H9 (cell line): ENCODE measurements around the gene CHCHD6. TPM values are rescaled to one million over a fixed set of nuclear protein-coding genes. Genes with fewer than 3 reads are reported as not detected.

ENCODE experiments used
- DNase-seq: peaks from one replicate; pipeline ENCODE4 v3.0.0-alpha.2; 2017
- H2AFZ ChIP-seq: one replicate; pipeline ENCODE4 v1.6.1; 2013; ENCODE audit warnings: mild to moderate bottlenecking, low read length, control low read depth, moderate library complexity
- H2AK5ac ChIP-seq: 2 replicates; pipeline ENCODE4 v1.6.1; 2013; ENCODE audit warnings: low read length, control low read depth, mixed read lengths; ENCODE audit not compliant: insufficient read length
- H2BK120ac ChIP-seq: one replicate; pipeline ENCODE4 v1.6.1; 2013; ENCODE audit warnings: low read depth, mild to moderate bottlenecking, low read length, control low read depth, inconsistent platforms; ENCODE audit not compliant: poor library complexity, severe bottlenecking
- H2BK12ac ChIP-seq: 2 replicates; pipeline ENCODE4 v1.6.1; 2013; ENCODE audit warnings: low read length, control low read depth, mixed read lengths, low read depth; ENCODE audit not compliant: insufficient read length
- H2BK15ac ChIP-seq: 2 replicates; pipeline ENCODE4 v1.6.1; 2013; ENCODE audit warnings: low read depth, low read length, control low read depth
- H2BK20ac ChIP-seq: one replicate; pipeline ENCODE4 v1.6.1; 2013; ENCODE audit warnings: low read depth, mild to moderate bottlenecking, low read length, control low read depth, inconsistent platforms; ENCODE audit not compliant: poor library complexity, severe bottlenecking
- H2BK5ac ChIP-seq: 2 replicates; pipeline ENCODE4 v1.6.1; 2013; ENCODE audit warnings: low read length, control low read depth, mixed read lengths; ENCODE audit not compliant: insufficient read length
- H3K14ac ChIP-seq: 2 replicates; pipeline ENCODE4 v1.6.1; 2013; ENCODE audit warnings: low read length, control low read depth; ENCODE audit not compliant: insufficient read depth
- H3K18ac ChIP-seq: 2 replicates; pipeline ENCODE4 v1.6.1; 2013; ENCODE audit warnings: low read depth, mild to moderate bottlenecking, mixed read lengths, low read length, control low read depth; ENCODE audit not compliant: insufficient read length
- H3K23ac ChIP-seq: 2 replicates; pipeline ENCODE4 v1.6.1; 2013; ENCODE audit warnings: low read length, control low read depth, mixed read lengths, low read depth; ENCODE audit not compliant: insufficient read length
- H3K23me2 ChIP-seq: 2 replicates; pipeline ENCODE4 v1.6.1; 2013; ENCODE audit warnings: low read depth, mild to moderate bottlenecking, mixed read lengths, low read length, control low read depth; ENCODE audit not compliant: insufficient read length, poor library complexity, severe bottlenecking
- H3K27ac ChIP-seq: 2 replicates; pipeline ENCODE4 v1.5.1; 2013; ENCODE audit warnings: low read length, control low read depth, mixed read lengths, low read depth; ENCODE audit not compliant: insufficient read length
- H3K27me3 ChIP-seq: 2 replicates; pipeline ENCODE4 v1.6.1; 2013; ENCODE audit warnings: low read length, control low read depth, inconsistent platforms; ENCODE audit not compliant: insufficient read depth
- H3K4ac ChIP-seq: 2 replicates; pipeline ENCODE4 v1.6.1; 2013; ENCODE audit warnings: low read depth, mild to moderate bottlenecking, control low read depth, inconsistent platforms, low read length, moderate library complexity
- H3K4me1 ChIP-seq: 2 replicates; pipeline ENCODE4 v1.6.1; 2013; ENCODE audit warnings: low read length, control low read depth, inconsistent platforms; ENCODE audit not compliant: insufficient read depth
- H3K4me2 ChIP-seq: 2 replicates; pipeline ENCODE4 v1.6.1; 2013; ENCODE audit warnings: low read length, control low read depth, mixed read lengths; ENCODE audit not compliant: insufficient read length, insufficient read depth
- H3K56ac ChIP-seq: 2 replicates; pipeline ENCODE4 v1.6.1; 2013; ENCODE audit warnings: low read depth, mild to moderate bottlenecking, mixed read lengths, low read length, control low read depth; ENCODE audit not compliant: insufficient read length
- H3K79me1 ChIP-seq: 2 replicates; pipeline ENCODE4 v1.6.1; 2013; ENCODE audit warnings: low read depth, mild to moderate bottlenecking, moderate library complexity, low read length, control low read depth, inconsistent platforms; ENCODE audit not compliant: insufficient read depth, poor library complexity, severe bottlenecking
- H3K79me2 ChIP-seq: 2 replicates; pipeline ENCODE4 v1.6.1; 2013; ENCODE audit warnings: low read length, control low read depth, inconsistent platforms; ENCODE audit not compliant: insufficient read depth
- H3K9ac ChIP-seq: 2 replicates; pipeline ENCODE4 v1.6.1; 2013; ENCODE audit warnings: low read length, control low read depth, mixed read lengths; ENCODE audit not compliant: insufficient read length; ENCODE audit errors: extremely low read depth
- H3K9me3 ChIP-seq: one replicate; pipeline ENCODE4 v1.6.1; 2013; ENCODE audit warnings: low read depth, low read length, inconsistent platforms; ENCODE audit not compliant: control insufficient read depth
- H3T11ph ChIP-seq: one replicate; pipeline ENCODE4 v1.6.1; 2013; ENCODE audit warnings: mild to moderate bottlenecking, low read length, control low read depth, inconsistent platforms
- H4K20me1 ChIP-seq: one replicate; pipeline ENCODE4 v1.6.1; 2013; ENCODE audit not compliant: control insufficient read depth, insufficient read length, insufficient read depth
- H4K5ac ChIP-seq: 2 replicates; pipeline ENCODE4 v1.6.1; 2013; ENCODE audit warnings: low read depth, mild to moderate bottlenecking, mixed read lengths, low read length, control low read depth; ENCODE audit not compliant: insufficient read length
- H4K8ac ChIP-seq: replicated peaks from 2 replicates; pipeline ENCODE4 v1.6.1; 2013; ENCODE audit warnings: low read length, control low read depth, mixed read lengths, low read depth; ENCODE audit not compliant: insufficient read length
- H4K91ac ChIP-seq: 2 replicates; pipeline ENCODE4 v1.6.1; 2013; ENCODE audit warnings: low read depth, mild to moderate bottlenecking, moderate library complexity, mixed read lengths, low read length, control low read depth; ENCODE audit not compliant: insufficient read length
- H3K27ac Mint-ChIP-seq, 3 experiments: 2 replicates in 2 of 3; 3 replicates in 1 of 3; pipeline ENCODE4 v1.8.0; 2020 to 2021; ENCODE audit warnings: mixed read lengths in 3 of 3, mild to moderate bottlenecking in 1 of 3, moderate library complexity in 1 of 3
- H3K27me3 Mint-ChIP-seq: 2 replicates; pipeline ENCODE4 v1.8.0; 2021; ENCODE audit warnings: low read depth, mild to moderate bottlenecking, moderate library complexity, mixed read lengths
- H3K36me3 Mint-ChIP-seq, 3 experiments: 2 replicates in 2 of 3; 3 replicates in 1 of 3; pipeline ENCODE4 v1.8.0; 2020 to 2021; ENCODE audit warnings: low read depth in 3 of 3, mixed read lengths in 3 of 3; ENCODE audit not compliant: insufficient read depth in 1 of 3
- H3K4me1 Mint-ChIP-seq, 2 experiments: 2 replicates each; pipeline ENCODE4 v1.8.0; 2020; ENCODE audit warnings: mixed read lengths in 2 of 2
- H3K4me3 Mint-ChIP-seq, 2 experiments: 2 replicates in 1 of 2; 3 replicates in 1 of 2; pipeline ENCODE4 v1.8.0; 2020 to 2021; ENCODE audit warnings: mild to moderate bottlenecking in 2 of 2, mixed read lengths in 2 of 2, moderate library complexity in 1 of 2
- H3K9me3 Mint-ChIP-seq, 2 experiments: 2 replicates in 1 of 2; 3 replicates in 1 of 2; pipeline ENCODE4 v1.8.0; 2020; ENCODE audit warnings: mild to moderate bottlenecking in 2 of 2, mixed read lengths in 2 of 2, moderate library complexity in 1 of 2
- WGBS: extraction: QIAGEN DNeasy Blood & Tissue Kit; methylation state at CpG from one replicate; pipeline ENCODE4 v1.1.7; 2013; ENCODE audit warnings: missing lambda C conversion rate, low lambda C conversion rate, mixed read lengths; ENCODE audit not compliant: insufficient read length; ENCODE audit errors: extremely low coverage; 5-methylcytosine and 5-hydroxymethylcytosine counted together
- total RNA-seq: library from RNA; stranded (reverse); gene quantifications from 2 replicates; pipeline ENCODE4 v1.2.1, GENCODE V29; 2021
- TF ChIP-seq, protein P1 (sequence below): fragments of 200-600 bp; sonication (generic); conservative IDR thresholded peaks from 3 replicates; pipeline ENCODE4 v1.8.0; 2021; ENCODE audit warnings: antibody characterized with exemption, mild to moderate bottlenecking

The CHCHD6 gene
- total RNA-seq, 1 experiment from 2014 or later: 34.2 TPM

DNA sequence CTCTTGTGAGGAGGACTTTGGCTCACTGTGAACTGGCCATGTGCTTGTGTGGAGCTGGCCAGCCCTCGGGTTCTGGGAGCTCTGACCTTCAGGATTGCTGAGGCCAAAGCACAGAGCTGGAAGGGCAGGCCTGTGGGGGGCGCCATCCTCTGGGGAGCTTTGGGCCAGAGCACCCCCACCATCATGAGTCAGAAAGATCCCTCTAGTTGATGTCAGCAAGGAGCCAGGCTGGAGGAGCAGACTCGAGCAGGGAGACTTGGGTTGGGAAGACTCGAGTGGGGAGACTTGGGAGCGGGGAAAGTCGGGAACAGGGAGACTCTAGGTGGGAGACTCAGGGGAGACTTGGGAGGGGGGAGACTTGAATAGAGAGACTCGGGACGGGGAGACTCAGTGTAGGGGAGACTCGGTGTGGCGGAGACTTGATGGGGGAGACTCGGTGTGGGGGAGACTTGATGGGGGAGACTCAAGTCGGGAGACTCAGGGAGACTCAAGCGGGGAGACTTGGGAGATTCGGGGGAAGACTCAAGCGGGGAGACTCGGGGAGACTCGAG lies 241.2 kb downstream of the CHCHD6 start:
- H4K91ac ChIP-seq: no peak overlapping the region
- no peak overlapping the region for H2BK5ac ChIP-seq
- no peaks in the 10 kb centered on the region for H3K4me1 ChIP-seq
- Mint-ChIP-seq H3K27ac (peak overlapping the region in 2 of 3 experiments; percentile 32 to 85; a peak in 4 of 7 replicates), H3K4me1 (peaks cover 0 to 12% of the 10 kb centered on the region in 2 experiments; a peak in 2 of 4 replicates), H3K9me3 (no peaks in the 10 kb centered on the region), H3K36me3 (no peaks in the 10 kb centered on the region; a peak in 2 of 7 replicates), H3K4me3 (no peak overlapping the region), H3K27me3 (no peaks in the 10 kb centered on the region)
- DNase-seq: peak; percentile 49
- H3K4ac ChIP-seq: no peak overlapping the region
- H3K4me2 ChIP-seq: no peak overlapping the region
- no peaks in the 10 kb centered on the region for H3K9me3 ChIP-seq
- H3K27me3 ChIP-seq: no peaks in the 10 kb centered on the region
- H3K18ac ChIP-seq: no peak overlapping the region
- no peaks in the 10 kb centered on the region for H3K79me2 ChIP-seq
- TF ChIP-seq, protein P1, sequence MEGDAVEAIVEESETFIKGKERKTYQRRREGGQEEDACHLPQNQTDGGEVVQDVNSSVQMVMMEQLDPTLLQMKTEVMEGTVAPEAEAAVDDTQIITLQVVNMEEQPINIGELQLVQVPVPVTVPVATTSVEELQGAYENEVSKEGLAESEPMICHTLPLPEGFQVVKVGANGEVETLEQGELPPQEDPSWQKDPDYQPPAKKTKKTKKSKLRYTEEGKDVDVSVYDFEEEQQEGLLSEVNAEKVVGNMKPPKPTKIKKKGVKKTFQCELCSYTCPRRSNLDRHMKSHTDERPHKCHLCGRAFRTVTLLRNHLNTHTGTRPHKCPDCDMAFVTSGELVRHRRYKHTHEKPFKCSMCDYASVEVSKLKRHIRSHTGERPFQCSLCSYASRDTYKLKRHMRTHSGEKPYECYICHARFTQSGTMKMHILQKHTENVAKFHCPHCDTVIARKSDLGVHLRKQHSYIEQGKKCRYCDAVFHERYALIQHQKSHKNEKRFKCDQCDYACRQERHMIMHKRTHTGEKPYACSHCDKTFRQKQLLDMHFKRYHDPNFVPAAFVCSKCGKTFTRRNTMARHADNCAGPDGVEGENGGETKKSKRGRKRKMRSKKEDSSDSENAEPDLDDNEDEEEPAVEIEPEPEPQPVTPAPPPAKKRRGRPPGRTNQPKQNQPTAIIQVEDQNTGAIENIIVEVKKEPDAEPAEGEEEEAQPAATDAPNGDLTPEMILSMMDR: peak; percentile 53; the same call in 2 of the 3 replicates
- no peak overlapping the region for H2BK20ac ChIP-seq
- H3K27ac ChIP-seq: no peak overlapping the region
- no peak overlapping the region for H2BK120ac ChIP-seq
- H3K23ac ChIP-seq: no peak overlapping the region
- no peak overlapping the region for H3T11ph ChIP-seq
- H3K79me1 ChIP-seq: no peaks in the 10 kb centered on the region
- no peak overlapping the region for H2BK12ac ChIP-seq
- H2AK5ac ChIP-seq: no peak overlapping the region
- H4K20me1 ChIP-seq: no peaks in the 10 kb centered on the region
- no peak overlapping the region for H3K56ac ChIP-seq
- H4K5ac ChIP-seq: no peak overlapping the region
- no CpG with 5 or more reads among the region's 17 CpGs for whole genome bisulfite sequencing
- H4K8ac ChIP-seq: no peak overlapping the region
- no peak overlapping the region for H2AFZ ChIP-seq
- H3K14ac ChIP-seq: no peak overlapping the region
- no peak overlapping the region for H2BK15ac ChIP-seq
- no peak overlapping the region for H3K9ac ChIP-seq
- no peaks in the 10 kb centered on the region for H3K23me2 ChIP-seq
